Smooth muscle cell (in vitro differentiated cells): ENCODE results near the gene LNPEP. TPM values are rescaled to one million over a fixed set of nuclear protein-coding genes. Genes with fewer than 3 reads are reported as not detected.

Source experiments
- DNase-seq: peaks from one replicate; lab custom pipeline; 2025; ENCODE audit not compliant: unreplicated experiment; lab: John Stamatoyannopoulos, UW
- H2AFZ ChIP-seq: fragments of 200-600 bp; sonication (generic); 2 replicates; pipeline ENCODE4 v1.6.0; 2016; ENCODE audit warnings: antibody characterized with exemption, low read depth, mild to moderate bottlenecking
- H3F3A ChIP-seq: fragments of 200-600 bp; sonication (generic); 2 replicates; pipeline ENCODE4 v1.6.0; 2017; ENCODE audit warnings: antibody characterized with exemption, low read depth
- H3K27ac ChIP-seq: fragments of 200-600 bp; sonication (generic); 2 replicates; pipeline ENCODE4 v1.5.1; 2016; ENCODE audit warnings: low read depth, mild to moderate bottlenecking
- H3K27me3 ChIP-seq: fragments of 200-600 bp; sonication (generic); 2 replicates; pipeline ENCODE4 v1.6.1; 2016; ENCODE audit warnings: low read depth, mild to moderate bottlenecking
- H3K36me3 ChIP-seq: fragments of 200-600 bp; sonication (generic); 2 replicates; pipeline ENCODE4 v1.5.1; 2016; ENCODE audit warnings: low read depth
- H3K4me1 ChIP-seq: fragments of 200-600 bp; sonication (generic); 2 replicates; pipeline ENCODE4 v1.5.1; 2016; ENCODE audit warnings: low read depth
- H3K4me2 ChIP-seq: fragments of 200-600 bp; sonication (generic); 2 replicates; pipeline ENCODE4 v1.6.0; 2016; ENCODE audit warnings: mild to moderate bottlenecking
- H3K4me3 ChIP-seq: fragments of 200-600 bp; sonication (generic); 2 replicates; pipeline ENCODE4 v1.5.1; 2016; ENCODE audit warnings: mild to moderate bottlenecking
- H3K79me2 ChIP-seq: fragments of 200-600 bp; sonication (generic); 2 replicates; pipeline ENCODE4 v1.6.0; 2016; ENCODE audit warnings: low read depth, mild to moderate bottlenecking
- H3K9ac ChIP-seq: fragments of 200-600 bp; sonication (generic); 2 replicates; pipeline ENCODE4 v1.6.0; 2016; ENCODE audit warnings: low read depth
- H3K9me3 ChIP-seq: fragments of 200-600 bp; sonication (generic); replicated peaks from 2 replicates; pipeline ENCODE4 v1.5.1; 2016; ENCODE audit warnings: low read depth
- H4K20me1 ChIP-seq: fragments of 200-600 bp; sonication (generic); 2 replicates; pipeline ENCODE4 v1.6.0; 2016; ENCODE audit warnings: low read depth
- CTCF ChIP-seq: fragments of 200-600 bp; sonication (generic); IDR thresholded peaks from 2 replicates; pipeline ENCODE4 v1.5.1; 2017; ENCODE audit warnings: borderline replicate concordance, mild to moderate bottlenecking, antibody characterized with exemption; ENCODE audit not compliant: insufficient read depth, poor library complexity, severe bottlenecking
- WGBS: methylation state at CpG from one replicate; pipeline ENCODE4 v1.1.7; 2016; ENCODE audit warnings: low lambda C conversion rate; 5-methylcytosine and 5-hydroxymethylcytosine counted together
- polyA plus RNA-seq: library from polyadenylated mRNA; unstranded; fragments of >200 nt; fragmentation: Nextera tagmentation; extraction: Ambion mirVana; gene quantifications from 2 replicates; pipeline ENCODE4 v1.2.1, GENCODE V29; 2016
- small RNA-seq: library from RNA; depleted of rRNA; stranded (forward); fragments of <200 nt; gene quantifications from one replicate; pipeline ENCODE3, GENCODE V24; 2014
- total RNA-seq: library from RNA; depleted of rRNA; stranded (reverse); fragments of >200 nt; gene quantifications from 2 replicates; pipeline ENCODE4 v1.2.3, GENCODE V29; 2014

The LNPEP gene
- total and polyA plus RNA-seq, 2 experiments from 2014 or later, result 2.3 to 24.3 TPM

GRCh38 chr5:97085459-97086181, 149.7 kb downstream of the LNPEP start:
- WGBS, result 96% methylated on average over 19 of the region's 22 CpGs

More at GRCh38 chr5:97085459-97086181, 149.7 kb downstream of the LNPEP start:
- H3K79me2 ChIP-seq, result no peaks in the 10 kb centered on the region
- no peak overlapping the region for H3K27ac ChIP-seq
- H3K4me3 ChIP-seq, result no peak overlapping the region
- no peaks in the 10 kb centered on the region for H4K20me1 ChIP-seq
- H3K4me1 ChIP-seq, result no peaks in the 10 kb centered on the region
- H3K36me3 ChIP-seq, result no peaks in the 10 kb centered on the region
- peaks cover 3% of the 10 kb centered on the region for H3F3A ChIP-seq
- H3K4me2 ChIP-seq, result no peak overlapping the region
- H3K9me3 ChIP-seq, result no peaks in the 10 kb centered on the region
- no peak for DNase-seq
- H3K9ac ChIP-seq, result no peak overlapping the region
- H3K27me3 ChIP-seq, result no peaks in the 10 kb centered on the region
- TF ChIP-seq CTCF, result no peak
- no peak overlapping the region for H2AFZ ChIP-seq

Small RNA genes lying within 50 kb of the gene (small RNA-seq; reads per million reads assigned to genes)
- not detected for gene RF00019

Other genes starting within 250 kb of the LNPEP start
- 24.2 and 26.1 TPM in 2 replicates for gene ERAP1, start 128.1 kb upstream of the LNPEP start, total RNA-seq
- gene ERAP1, start 128.1 kb upstream of the LNPEP start, polyA plus RNA-seq, result 9.4 and 10.6 TPM in 2 replicates
- 0.72 and 2.2 TPM in 2 replicates for gene ERAP2, start 59.6 kb upstream of the LNPEP start, total RNA-seq
- 0.82 TPM in 1 of 2 replicates, not detected in the other for gene ERAP2, start 59.6 kb upstream of the LNPEP start, polyA plus RNA-seq
- gene LIX1, start 206.5 kb downstream of the LNPEP start, total RNA-seq, result 21.8 and 27.4 TPM in 2 replicates
- gene LIX1, start 206.5 kb downstream of the LNPEP start, polyA plus RNA-seq, result 11.8 and 20.1 TPM in 2 replicates
- gene RIOK2, start 247.2 kb downstream of the LNPEP start, total RNA-seq, result 34.3 and 52.9 TPM in 2 replicates
- gene RIOK2, start 247.2 kb downstream of the LNPEP start, polyA plus RNA-seq, result 45.6 and 47.4 TPM in 2 replicates